CD8-positive, alpha-beta memory T cell (primary cell): ENCODE results near the gene SLC52A3. TPM values are rescaled to one million over a fixed set of nuclear protein-coding genes. Genes with fewer than 3 reads are reported as not detected.

ENCODE experiments used
- CTCF ChIA-PET: fragments of 350-600 bp; sonication (Branson Sonifier 250); formaldehyde crosslinking; loops from one replicate; lab custom pipeline; 2021; ENCODE audit warnings: antibody characterized with exemption; lab: Charles Lee
- POLR2A ChIA-PET: fragments of 350-600 bp; sonication (Branson Sonifier 250); formaldehyde crosslinking; loops from one replicate; lab custom pipeline; 2021; ENCODE audit warnings: antibody characterized with exemption; lab: Charles Lee
- DNase-seq, 5 donors: peaks; one replicate each; pipeline versions ENCODE4 v3.0.0 to v3.0.0-alpha.2; 2020 to 2022; ENCODE audit warnings: mixed read lengths in 1 of 5
- H3K27ac ChIP-seq: one replicate; pipeline ENCODE4 v1.7.0; 2013; ENCODE audit warnings: low read depth, mild to moderate bottlenecking, low read length, moderate library complexity
- H3K27me3 ChIP-seq: 2 replicates; pipeline ENCODE4 v1.7.0; 2013; ENCODE audit warnings: low read length, mild to moderate bottlenecking; ENCODE audit not compliant: insufficient read depth, poor library complexity, severe bottlenecking
- H3K36me3 ChIP-seq: 2 replicates; pipeline ENCODE4 v1.7.0; 2013; ENCODE audit warnings: mild to moderate bottlenecking, low read length, moderate library complexity; ENCODE audit not compliant: insufficient read depth
- H3K4me1 ChIP-seq: 2 replicates; pipeline ENCODE4 v1.7.0; 2013; ENCODE audit warnings: mild to moderate bottlenecking, low read length, moderate library complexity; ENCODE audit not compliant: insufficient read depth
- H3K4me3 ChIP-seq: 2 replicates; pipeline ENCODE4 v1.7.0; 2013; ENCODE audit warnings: mild to moderate bottlenecking, low read length
- H3K9me3 ChIP-seq: 2 replicates; pipeline ENCODE4 v1.7.0; 2013; ENCODE audit warnings: mild to moderate bottlenecking, low read length
- H3K27ac Mint-ChIP-seq, 8 donors: one replicate each; pipeline ENCODE4 v1.8.0; 2020 to 2021; ENCODE audit warnings: mixed read lengths in 8 of 8, mild to moderate bottlenecking in 6 of 8, inconsistent platforms in 3 of 8, moderate library complexity in 3 of 8
- H3K27me3 Mint-ChIP-seq, 2 donors: one replicate each; pipeline ENCODE4 v1.8.0; 2020 to 2021; ENCODE audit warnings: mixed read lengths in 2 of 2, mild to moderate bottlenecking in 1 of 2, moderate library complexity in 1 of 2
- H3K36me3 Mint-ChIP-seq, 3 donors: one replicate each; pipeline ENCODE4 v1.8.0; 2020 to 2021; ENCODE audit warnings: mixed read lengths in 3 of 3, inconsistent platforms in 1 of 3, mild to moderate bottlenecking in 1 of 3
- H3K4me1 Mint-ChIP-seq, 3 donors: one replicate each; pipeline ENCODE4 v1.8.0; 2020 to 2021; ENCODE audit warnings: mixed read lengths in 3 of 3, inconsistent platforms in 1 of 3, mild to moderate bottlenecking in 1 of 3
- H3K4me3 Mint-ChIP-seq, 7 donors: one replicate each; pipeline ENCODE4 v1.8.0; 2020 to 2021; ENCODE audit warnings: mixed read lengths in 7 of 7, mild to moderate bottlenecking in 6 of 7, moderate library complexity in 4 of 7, inconsistent platforms in 2 of 7
- H3K9me3 Mint-ChIP-seq, 5 donors: one replicate each; pipeline ENCODE4 v1.8.0; 2020 to 2022; ENCODE audit warnings: mixed read lengths in 5 of 5, mild to moderate bottlenecking in 3 of 5, moderate library complexity in 2 of 5, inconsistent platforms in 1 of 5
- polyA plus RNA-seq: library from polyadenylated mRNA; unstranded; fragments of 300-500 nt; fragmentation: Illumina TruSeq; gene quantifications from one replicate; pipeline ENCODE4 v1.2.3, GENCODE V29; 2021
- total RNA-seq, 2 experiments: library from RNA; stranded (reverse); gene quantifications; one replicate each; pipeline ENCODE4 v1.2.3, GENCODE V29; 2021

SLC52A3 gene
- total and polyA plus RNA-seq, 3 experiments from 2014 or later, result not detected

GRCh38 chr20:752291-752690 is 16.0 kb downstream of the SLC52A3 start:
- Histone ChIP-seq H3K9me3 (no peaks in the 10 kb centered on the region), H3K36me3 (no peaks in the 10 kb centered on the region), H3K27me3 (no peaks in the 10 kb centered on the region), H3K4me3 (no peak overlapping the region), H3K4me1 (no peaks in the 10 kb centered on the region), H3K27ac (no peak overlapping the region)
- Mint-ChIP-seq H3K4me3 (no peak overlapping the region), H3K9me3 (peaks cover 0 to 2% (median 0%) of the 10 kb centered on the region in 5 donors), H3K36me3 (no peaks in the 10 kb centered on the region), H3K4me1 (peaks cover 2 to 13% (median 4%) of the 10 kb centered on the region in 3 donors), H3K27ac (no peak overlapping the region), H3K27me3 (peaks cover 10 to 21% of the 10 kb centered on the region in 2 donors)
- CTCF ChIA-PET, result no interaction called here
- no peak for DNase-seq
- POLR2A ChIA-PET, result no interaction called here

GRCh38 chr20:751761-752160 is 16.5 kb downstream of the SLC52A3 start:
- no peaks in the 10 kb centered on the region for H3K9me3 ChIP-seq
- H3K36me3 ChIP-seq, result no peaks in the 10 kb centered on the region
- no peaks in the 10 kb centered on the region for H3K4me1 ChIP-seq
- no peaks in the 10 kb centered on the region for H3K36me3 Mint-ChIP-seq
- POLR2A ChIA-PET, result no interaction called here
- no peak overlapping the region for H3K27ac ChIP-seq
- H3K27me3 ChIP-seq, result no peaks in the 10 kb centered on the region
- CTCF ChIA-PET, result no interaction called here
- H3K9me3 Mint-ChIP-seq, result peaks cover 0 to 2% (median 0%) of the 10 kb centered on the region in 5 donors
- peaks cover 2 to 13% (median 4%) of the 10 kb centered on the region in 3 donors for H3K4me1 Mint-ChIP-seq
- no peak overlapping the region for H3K27ac Mint-ChIP-seq
- no peak for DNase-seq
- H3K4me3 ChIP-seq, result no peak overlapping the region
- no peak overlapping the region for H3K4me3 Mint-ChIP-seq
- peaks cover 10 to 20% of the 10 kb centered on the region in 2 donors for H3K27me3 Mint-ChIP-seq

GRCh38 chr20:750801-751200 is 17.5 kb downstream of the SLC52A3 start:
- no peak overlapping the region for H3K4me3 Mint-ChIP-seq
- H3K36me3 Mint-ChIP-seq, result no peaks in the 10 kb centered on the region
- Histone ChIP-seq H3K4me3 (no peak overlapping the region), H3K27me3 (no peaks in the 10 kb centered on the region), H3K36me3 (no peaks in the 10 kb centered on the region), H3K4me1 (no peaks in the 10 kb centered on the region), H3K9me3 (no peaks in the 10 kb centered on the region), H3K27ac (no peak overlapping the region)
- ChIA-PET POLR2A (no interaction called here), CTCF (no interaction called here)
- peaks cover 2 to 9% (median 2%) of the 10 kb centered on the region in 3 donors for H3K4me1 Mint-ChIP-seq
- no peak overlapping the region for H3K27ac Mint-ChIP-seq
- peaks cover 1 to 5% (median 4%) of the 10 kb centered on the region in 5 donors for H3K9me3 Mint-ChIP-seq
- peaks cover 5 to 17% of the 10 kb centered on the region in 2 donors for H3K27me3 Mint-ChIP-seq
- DNase-seq, result no peak

GRCh38 chr20:745683-746301 is 22.5 kb downstream of the SLC52A3 start:
- no peak overlapping the region for H3K4me3 ChIP-seq
- CTCF ChIA-PET, result no interaction called here

GRCh38 chr20:742156-742555 is 26.1 kb downstream of the SLC52A3 start:
- no peak overlapping the region for H3K27ac ChIP-seq
- Mint-ChIP-seq H3K27me3 (peaks cover 20 to 31% of the 10 kb centered on the region in 2 donors), H3K4me3 (no peak overlapping the region), H3K4me1 (no peaks in the 10 kb centered on the region), H3K9me3 (peaks cover 14 to 21% (median 17%) of the 10 kb centered on the region in 5 donors), H3K27ac (no peak overlapping the region), H3K36me3 (no peaks in the 10 kb centered on the region)
- CTCF ChIA-PET, result no interaction called here
- H3K4me3 ChIP-seq, result no peak overlapping the region
- H3K9me3 ChIP-seq, result peaks cover 4% of the 10 kb centered on the region
- H3K4me1 ChIP-seq, result no peaks in the 10 kb centered on the region
- no peaks in the 10 kb centered on the region for H3K36me3 ChIP-seq
- POLR2A ChIA-PET, result no interaction called here
- H3K27me3 ChIP-seq, result no peaks in the 10 kb centered on the region
- no peak for DNase-seq

More at GRCh38 chr20:745683-746301, 22.5 kb downstream of the SLC52A3 start:
- Histone ChIP-seq H3K4me1 (no peaks in the 10 kb centered on the region), H3K36me3 (no peaks in the 10 kb centered on the region), H3K9me3 (peaks cover 4% of the 10 kb centered on the region), H3K27ac (no peak overlapping the region), H3K27me3 (no peaks in the 10 kb centered on the region)
- Mint-ChIP-seq H3K4me3 (no peak overlapping the region), H3K4me1 (no peaks in the 10 kb centered on the region), H3K36me3 (no peaks in the 10 kb centered on the region), H3K9me3 (peaks cover 16 to 21% (median 17%) of the 10 kb centered on the region in 5 donors), H3K27ac (no peak overlapping the region), H3K27me3 (peaks cover 20 to 30% of the 10 kb centered on the region in 2 donors)
- no peak for DNase-seq
- POLR2A ChIA-PET, result no interaction called here

- Histone ChIP-seq H3K4me3 (no peak overlapping the region), H3K4me1 (no peaks in the 10 kb centered on the region), H3K27me3 (no peaks in the 10 kb centered on the region), H3K27ac (no peak overlapping the region), H3K9me3 (peaks cover 4% of the 10 kb centered on the region), H3K36me3 (no peaks in the 10 kb centered on the region)
- Mint-ChIP-seq H3K4me3 (no peak overlapping the region), H3K27ac (no peak overlapping the region), H3K36me3 (no peaks in the 10 kb centered on the region), H3K27me3 (peaks cover 25 to 31% of the 10 kb centered on the region in 2 donors), H3K4me1 (no peaks in the 10 kb centered on the region), H3K9me3 (peaks cover 14 to 21% (median 17%) of the 10 kb centered on the region in 5 donors)
- CTCF ChIA-PET, result no interaction called here
- POLR2A ChIA-PET, result no interaction called here
- no peak for DNase-seq
These were observed 26.7 kb downstream of the SLC52A3 start for GRCh38 chr20:741620-742019.

- H3K27ac Mint-ChIP-seq, result peak overlapping the region in 1 of 8 donors; percentile 6
- Histone ChIP-seq H3K27ac (no peak overlapping the region), H3K4me1 (no peaks in the 10 kb centered on the region), H3K4me3 (no peak overlapping the region), H3K36me3 (no peaks in the 10 kb centered on the region), H3K9me3 (peaks cover under 1% of the 10 kb centered on the region), H3K27me3 (no peaks in the 10 kb centered on the region)
- H3K9me3 Mint-ChIP-seq, result peaks cover 5 to 13% (median 10%) of the 10 kb centered on the region in 5 donors
- POLR2A ChIA-PET, result no interaction called here
- DNase-seq, result no peak
- CTCF ChIA-PET, result no interaction called here
- H3K4me3 Mint-ChIP-seq, result no peak overlapping the region
- no peaks in the 10 kb centered on the region for H3K4me1 Mint-ChIP-seq
- no peaks in the 10 kb centered on the region for H3K36me3 Mint-ChIP-seq
- H3K27me3 Mint-ChIP-seq, result peaks cover 26 to 27% of the 10 kb centered on the region in 2 donors
These were observed 28.1 kb downstream of the SLC52A3 start for GRCh38 chr20:740162-740561.

GRCh38 chr20:739736-740135 is 28.6 kb downstream of the SLC52A3 start:
- Mint-ChIP-seq H3K9me3 (peaks cover 4 to 8% (median 5%) of the 10 kb centered on the region in 5 donors), H3K27me3 (peaks cover 25 to 28% of the 10 kb centered on the region in 2 donors), H3K27ac (peak overlapping the region in 1 of 8 donors; percentile 6), H3K4me3 (no peak overlapping the region), H3K36me3 (no peaks in the 10 kb centered on the region), H3K4me1 (no peaks in the 10 kb centered on the region)
- Histone ChIP-seq H3K27me3 (no peaks in the 10 kb centered on the region), H3K27ac (no peak overlapping the region), H3K4me1 (no peaks in the 10 kb centered on the region), H3K4me3 (no peak overlapping the region), H3K9me3 (no peaks in the 10 kb centered on the region), H3K36me3 (no peaks in the 10 kb centered on the region)
- CTCF ChIA-PET, result no interaction called here
- POLR2A ChIA-PET, result no interaction called here
- DNase-seq, result no peak
